Ovary (tissue), 3 donors: ENCODE results near the gene MRPL41.

Experiments
- EP300 ChIP-seq: sonication (generic); formaldehyde crosslinking; IDR thresholded peaks from one replicate; pipeline ENCODE4 v1.6.1; 2017; ENCODE audit warnings: antibody characterized with exemption
- POLR2A ChIP-seq: fragments of 450-650 bp; IDR thresholded peaks from one replicate; pipeline ENCODE4 v1.6.1; 2017; ENCODE audit warnings: antibody characterized with exemption, mild to moderate bottlenecking, moderate library complexity
- TF ChIP-seq, protein P1 (sequence below), 3 donors: fragments of 450-650 bp in 2 of 3; fragments of 200-600 bp in 1 of 3; IDR thresholded peaks; one replicate each; pipeline versions ENCODE4 v1.5.1 to v1.8.0; 2016 to 2022; ENCODE audit warnings: antibody characterized with exemption in 3 of 3, mild to moderate bottlenecking in 1 of 3
- donor health status: DM: no; HTN: no; CAD: no.

DNA sequence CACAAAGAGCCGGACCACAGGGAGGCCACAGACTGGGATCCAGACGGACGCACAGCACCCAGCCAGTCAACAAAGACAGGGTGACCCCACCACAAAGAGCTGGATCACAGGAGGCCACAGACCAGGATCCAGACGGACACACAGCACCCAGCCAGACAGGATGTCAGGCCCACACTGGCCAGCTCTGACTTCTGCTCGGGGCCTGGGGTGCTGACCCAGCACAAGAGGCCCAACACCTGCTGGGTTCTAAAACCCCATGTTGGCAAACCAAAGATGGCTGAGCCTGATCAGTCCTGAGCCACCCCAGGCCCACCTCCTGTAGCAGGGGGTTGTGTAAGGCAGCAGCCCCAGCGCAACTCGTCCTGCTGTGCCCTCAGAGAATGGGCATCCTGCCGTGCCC is 32.3 kb downstream of the MRPL41 start:
- no peak for TF ChIP-seq EP300
- TF ChIP-seq, protein P1, sequence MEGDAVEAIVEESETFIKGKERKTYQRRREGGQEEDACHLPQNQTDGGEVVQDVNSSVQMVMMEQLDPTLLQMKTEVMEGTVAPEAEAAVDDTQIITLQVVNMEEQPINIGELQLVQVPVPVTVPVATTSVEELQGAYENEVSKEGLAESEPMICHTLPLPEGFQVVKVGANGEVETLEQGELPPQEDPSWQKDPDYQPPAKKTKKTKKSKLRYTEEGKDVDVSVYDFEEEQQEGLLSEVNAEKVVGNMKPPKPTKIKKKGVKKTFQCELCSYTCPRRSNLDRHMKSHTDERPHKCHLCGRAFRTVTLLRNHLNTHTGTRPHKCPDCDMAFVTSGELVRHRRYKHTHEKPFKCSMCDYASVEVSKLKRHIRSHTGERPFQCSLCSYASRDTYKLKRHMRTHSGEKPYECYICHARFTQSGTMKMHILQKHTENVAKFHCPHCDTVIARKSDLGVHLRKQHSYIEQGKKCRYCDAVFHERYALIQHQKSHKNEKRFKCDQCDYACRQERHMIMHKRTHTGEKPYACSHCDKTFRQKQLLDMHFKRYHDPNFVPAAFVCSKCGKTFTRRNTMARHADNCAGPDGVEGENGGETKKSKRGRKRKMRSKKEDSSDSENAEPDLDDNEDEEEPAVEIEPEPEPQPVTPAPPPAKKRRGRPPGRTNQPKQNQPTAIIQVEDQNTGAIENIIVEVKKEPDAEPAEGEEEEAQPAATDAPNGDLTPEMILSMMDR (IDR thresholded peaks at IDR 0.05), result no peak
- TF ChIP-seq POLR2A, result no peak
